Tibial artery (tissue), 4 donors: ENCODE data around the gene GRK1.

Experiments used
- DNase-seq, 2 donors: peaks; one replicate each; pipeline ENCODE4 v3.0.0-alpha.2; 2019
- H3K27ac ChIP-seq, 2 donors: fragments of 200-600 bp; sonication (generic) in 1 of 2; 1 replicate in 1 of 2; 2 replicates in 1 of 2; pipeline ENCODE4 v1.5.1; 2018 to 2019; ENCODE audit warnings: mild to moderate bottlenecking in 1 of 2
- H3K27me3 ChIP-seq, 2 donors: fragments of 200-600 bp; sonication (generic) in 1 of 2; one replicate each; pipeline versions ENCODE4 v1.5.1 to v1.6.0; 2016 to 2019
- H3K36me3 ChIP-seq, 3 donors: fragments of 200-600 bp; sonication (generic) in 2 of 3; one replicate each; pipeline ENCODE4 v1.5.1; 2016 to 2019; ENCODE audit warnings: mild to moderate bottlenecking in 2 of 3
- H3K4me1 ChIP-seq, 4 donors: fragments of 200-600 bp; sonication (generic) in 2 of 4; 1 replicate in 3 of 4; 2 replicates in 1 of 4; pipeline ENCODE4 v1.5.1; 2016 to 2019
- H3K4me3 ChIP-seq, 2 donors: fragments of 200-600 bp; sonication (generic) in 1 of 2; 1 replicate in 1 of 2; 2 replicates in 1 of 2; pipeline ENCODE4 v1.5.1; 2018 to 2019; ENCODE audit warnings: mild to moderate bottlenecking in 2 of 2
- H3K9me3 ChIP-seq, 3 donors: fragments of 200-600 bp; sonication (generic) in 1 of 3; one replicate each; pipeline ENCODE4 v1.5.1; 2016 to 2019
- CTCF ChIP-seq, 2 experiments: fragments of 200-600 bp in 1 of 2; fragments of 450-650 bp in 1 of 2; IDR thresholded peaks; one replicate each; pipeline ENCODE4 v1.5.1; 2017 to 2019; ENCODE audit warnings: antibody characterized with exemption in 2 of 2, mild to moderate bottlenecking in 1 of 2, moderate library complexity in 1 of 2
- intact Hi-C: fragments of 100-400 bp; cut with DNase I; formaldehyde crosslinking; loops from one replicate; pipeline ENCODE4 v1.15.0; 2023; ENCODE audit warnings: low total_unique reads

GRK1 gene

GRCh38 chr13:113771709-113772331 is 104.8 kb downstream of the GRK1 start:
- intact Hi-C loops: no loop called here

GRCh38 chr13:113774177-113775107 is 107.4 kb downstream of the GRK1 start:
- H3K4me3 ChIP-seq: no peak overlapping the region
- no peak for TF ChIP-seq CTCF (IDR thresholded peaks at IDR 0.05)
- H3K36me3 ChIP-seq: no peaks in the 10 kb centered on the region
- intact Hi-C loops: no loop called here
- H3K4me1 ChIP-seq: no peaks in the 10 kb centered on the region
- no peaks in the 10 kb centered on the region for H3K9me3 ChIP-seq
- no peak for DNase-seq
- peaks cover 0 to 35% of the 10 kb centered on the region in 2 donors for H3K27me3 ChIP-seq
- no peak overlapping the region for H3K27ac ChIP-seq

More at GRCh38 chr13:113771709-113772331, 104.8 kb downstream of the GRK1 start:
- Histone ChIP-seq H3K4me1 (no peaks in the 10 kb centered on the region), H3K27me3 (peaks cover 0 to 22% of the 10 kb centered on the region in 2 donors), H3K9me3 (no peaks in the 10 kb centered on the region), H3K4me3 (no peak overlapping the region), H3K36me3 (no peaks in the 10 kb centered on the region), H3K27ac (no peak overlapping the region)
- no peak for DNase-seq
- TF ChIP-seq CTCF (IDR thresholded peaks at IDR 0.05): no peak

- Histone ChIP-seq H3K4me1 (no peaks in the 10 kb centered on the region), H3K36me3 (no peaks in the 10 kb centered on the region), H3K9me3 (no peaks in the 10 kb centered on the region), H3K27me3 (peaks cover 0 to 35% of the 10 kb centered on the region in 2 donors), H3K27ac (no peak overlapping the region), H3K4me3 (no peak overlapping the region)
- intact Hi-C loops: no loop called here
- TF ChIP-seq CTCF (IDR thresholded peaks at IDR 0.05): no peak
- peak in 1 of 2 donors; percentile 56 for DNase-seq
Measured at GRCh38 chr13:113775451-113776145, 108.6 kb downstream of the GRK1 start.

- intact Hi-C loops: no loop called here
Measured at GRCh38 chr13:113776231-113777125, 109.5 kb downstream of the GRK1 start.

More at GRCh38 chr13:113776231-113777125, 109.5 kb downstream of the GRK1 start:
- Histone ChIP-seq H3K4me1 (no peaks in the 10 kb centered on the region), H3K27me3 (peaks cover 0 to 35% of the 10 kb centered on the region in 2 donors), H3K9me3 (no peaks in the 10 kb centered on the region), H3K36me3 (no peaks in the 10 kb centered on the region), H3K4me3 (no peak overlapping the region), H3K27ac (no peak overlapping the region)
- no peak for DNase-seq
- no peak for TF ChIP-seq CTCF (IDR thresholded peaks at IDR 0.05)
